ENCODE results near the gene MTHFSD. TPM values are rescaled to one million over a fixed set of nuclear protein-coding genes. Genes with fewer than 3 reads are reported as not detected.
A peak's percentile ranks its signal among the peaks of the same experiment; 100 is the strongest.

MTHFSD gene
- total RNA-seq, 2 donors from 2014 or later, result 23.7 to 43.8 TPM

DNA sequence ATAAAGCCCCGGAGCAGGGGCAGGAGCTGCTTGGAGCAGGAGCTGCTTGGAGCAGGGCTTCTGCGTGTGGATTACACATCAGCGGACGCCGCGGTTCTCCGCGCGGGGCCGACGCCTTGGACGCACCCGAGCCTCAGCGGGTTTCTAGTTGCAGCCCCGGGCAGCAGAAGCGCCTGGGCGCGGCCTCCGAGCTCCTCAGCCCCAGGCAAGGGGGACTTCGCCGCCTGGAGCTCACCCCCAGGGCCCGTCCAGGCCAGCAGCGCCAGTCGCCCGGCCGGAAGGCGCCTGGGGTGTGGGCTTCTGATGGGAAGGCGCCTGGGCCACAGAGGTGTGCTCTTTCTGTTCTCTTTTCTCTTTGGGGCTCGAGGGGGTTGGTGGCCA lies 38.4 kb downstream of the MTHFSD start:
- H3K27me3 ChIP-seq (replicated peaks; ENCODE audit: insufficient read depth), result peaks cover 53% of the 10 kb centered on the region
- TF ChIP-seq POLR2AphosphoS5 (IDR thresholded peaks at IDR 0.05) (no peak), POLR2A (IDR thresholded peaks at IDR 0.05) (no peak)
- TF ChIP-seq, protein P1, sequence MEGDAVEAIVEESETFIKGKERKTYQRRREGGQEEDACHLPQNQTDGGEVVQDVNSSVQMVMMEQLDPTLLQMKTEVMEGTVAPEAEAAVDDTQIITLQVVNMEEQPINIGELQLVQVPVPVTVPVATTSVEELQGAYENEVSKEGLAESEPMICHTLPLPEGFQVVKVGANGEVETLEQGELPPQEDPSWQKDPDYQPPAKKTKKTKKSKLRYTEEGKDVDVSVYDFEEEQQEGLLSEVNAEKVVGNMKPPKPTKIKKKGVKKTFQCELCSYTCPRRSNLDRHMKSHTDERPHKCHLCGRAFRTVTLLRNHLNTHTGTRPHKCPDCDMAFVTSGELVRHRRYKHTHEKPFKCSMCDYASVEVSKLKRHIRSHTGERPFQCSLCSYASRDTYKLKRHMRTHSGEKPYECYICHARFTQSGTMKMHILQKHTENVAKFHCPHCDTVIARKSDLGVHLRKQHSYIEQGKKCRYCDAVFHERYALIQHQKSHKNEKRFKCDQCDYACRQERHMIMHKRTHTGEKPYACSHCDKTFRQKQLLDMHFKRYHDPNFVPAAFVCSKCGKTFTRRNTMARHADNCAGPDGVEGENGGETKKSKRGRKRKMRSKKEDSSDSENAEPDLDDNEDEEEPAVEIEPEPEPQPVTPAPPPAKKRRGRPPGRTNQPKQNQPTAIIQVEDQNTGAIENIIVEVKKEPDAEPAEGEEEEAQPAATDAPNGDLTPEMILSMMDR (IDR thresholded peaks at IDR 0.05), result no peak
- no peak overlapping the region for H3K4me3 ChIP-seq
- DNase-seq (ENCODE audit: low spot score), result no peak
- H3K27ac ChIP-seq, result peak overlapping the region; percentile 86 to 87
- WGBS, result 3% methylated on average over 14 of the region's 29 CpGs
- no peaks in the 10 kb centered on the region for H3K4me1 ChIP-seq (replicated peaks)
- no peaks in the 10 kb centered on the region for H3K9me3 ChIP-seq
- no peaks in the 10 kb centered on the region for H3K36me3 ChIP-seq
- intact Hi-C loops (cut with DNase I), result loop anchor here (2.0 to 5.0 kb wide), 2 partner anchors 176 to 364 kb away; no protein-coding TSS in a partner anchor

DNA sequence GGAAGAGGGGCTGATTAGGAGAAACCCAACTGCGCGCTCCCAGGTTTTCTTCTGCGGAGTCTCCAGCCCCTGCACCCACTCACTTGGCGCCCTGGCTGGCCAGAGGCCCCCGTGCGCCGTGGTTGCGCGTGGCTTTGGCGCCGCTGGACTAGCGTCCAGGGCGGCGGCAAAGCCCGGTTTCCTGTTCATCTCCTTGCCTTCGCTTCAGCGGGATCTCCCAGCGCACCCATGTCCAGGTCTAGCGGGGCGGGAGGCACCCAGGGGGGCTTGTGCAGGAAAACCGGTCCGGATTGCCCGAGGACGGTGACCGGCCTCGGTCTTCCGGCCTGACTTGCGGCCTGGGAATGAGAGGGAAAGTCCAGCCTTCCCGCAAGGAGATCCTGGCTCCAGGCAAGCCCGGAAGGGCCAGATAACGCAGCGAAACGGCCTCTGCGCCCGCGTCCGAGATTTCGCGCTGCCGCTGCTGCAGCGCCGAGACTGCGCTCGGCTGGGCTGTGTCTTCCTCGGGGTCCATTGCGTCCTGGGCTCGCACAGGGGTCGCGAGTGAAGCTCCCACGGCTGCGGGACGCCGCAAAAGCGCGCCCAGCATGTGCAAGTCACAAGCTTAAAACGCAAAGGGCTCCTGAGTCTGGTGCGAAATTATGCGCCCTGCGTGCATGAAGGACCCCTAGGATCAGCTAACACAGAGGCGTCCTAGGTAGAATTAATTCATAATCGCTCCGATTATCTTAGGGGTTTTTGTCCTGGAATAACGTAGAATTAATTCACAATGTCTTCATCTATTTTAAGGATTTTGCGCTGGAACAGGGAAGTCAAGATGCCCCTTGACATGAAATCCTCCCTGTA lies 39.0 kb downstream of the MTHFSD start:
- Histone ChIP-seq H3K27ac (peak overlapping the region; percentile 86 to 87), H3K4me3 (peak overlapping the region; percentile 7 to 45), H3K36me3 (no peaks in the 10 kb centered on the region), H3K9me3 (no peaks in the 10 kb centered on the region), H3K27me3 (replicated peaks; ENCODE audit: insufficient read depth) (peaks cover 58% of the 10 kb centered on the region), H3K4me1 (replicated peaks) (no peaks in the 10 kb centered on the region)
- no peak for TF ChIP-seq POLR2AphosphoS5 (IDR thresholded peaks at IDR 0.05)
- no peak for TF ChIP-seq POLR2A (IDR thresholded peaks at IDR 0.05)
- TF ChIP-seq, protein P1 (IDR thresholded peaks at IDR 0.05), result no peak
- no peak for DNase-seq (ENCODE audit: low spot score)
- 7% methylated on average over 63 of the region's 64 CpGs for WGBS
- intact Hi-C loops (cut with DNase I), result loop anchor here (2.0 to 5.0 kb wide), 3 partner anchors 175 to 364 kb away; no protein-coding TSS in a partner anchor

DNA sequence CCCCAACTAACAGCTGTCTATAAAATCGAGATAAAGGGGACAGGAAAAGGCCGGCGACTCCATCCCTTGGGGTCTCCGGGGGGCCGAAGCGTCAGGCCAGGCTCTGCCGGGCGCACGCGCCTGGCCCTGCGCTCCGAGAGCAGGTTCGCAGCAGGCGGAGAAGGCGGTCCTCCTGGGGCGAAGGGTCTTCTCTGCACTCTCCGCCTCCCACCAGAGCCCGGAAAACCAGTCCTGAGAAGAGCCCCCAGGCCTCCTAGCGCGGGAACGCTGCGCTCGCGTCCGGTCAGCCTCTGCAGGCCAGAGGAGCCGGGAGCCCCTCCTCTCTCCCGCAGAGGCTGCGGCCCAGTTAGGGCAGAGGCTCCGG lies 39.6 kb downstream of the MTHFSD start:
- no peaks in the 10 kb centered on the region for H3K36me3 ChIP-seq
- H3K4me3 ChIP-seq, result peak overlapping the region; percentile 7 to 45
- intact Hi-C loops (cut with DNase I), result loop anchor here (2.0 to 5.0 kb wide), 2 partner anchors 317 to 363 kb away; no protein-coding TSS in a partner anchor

DNA sequence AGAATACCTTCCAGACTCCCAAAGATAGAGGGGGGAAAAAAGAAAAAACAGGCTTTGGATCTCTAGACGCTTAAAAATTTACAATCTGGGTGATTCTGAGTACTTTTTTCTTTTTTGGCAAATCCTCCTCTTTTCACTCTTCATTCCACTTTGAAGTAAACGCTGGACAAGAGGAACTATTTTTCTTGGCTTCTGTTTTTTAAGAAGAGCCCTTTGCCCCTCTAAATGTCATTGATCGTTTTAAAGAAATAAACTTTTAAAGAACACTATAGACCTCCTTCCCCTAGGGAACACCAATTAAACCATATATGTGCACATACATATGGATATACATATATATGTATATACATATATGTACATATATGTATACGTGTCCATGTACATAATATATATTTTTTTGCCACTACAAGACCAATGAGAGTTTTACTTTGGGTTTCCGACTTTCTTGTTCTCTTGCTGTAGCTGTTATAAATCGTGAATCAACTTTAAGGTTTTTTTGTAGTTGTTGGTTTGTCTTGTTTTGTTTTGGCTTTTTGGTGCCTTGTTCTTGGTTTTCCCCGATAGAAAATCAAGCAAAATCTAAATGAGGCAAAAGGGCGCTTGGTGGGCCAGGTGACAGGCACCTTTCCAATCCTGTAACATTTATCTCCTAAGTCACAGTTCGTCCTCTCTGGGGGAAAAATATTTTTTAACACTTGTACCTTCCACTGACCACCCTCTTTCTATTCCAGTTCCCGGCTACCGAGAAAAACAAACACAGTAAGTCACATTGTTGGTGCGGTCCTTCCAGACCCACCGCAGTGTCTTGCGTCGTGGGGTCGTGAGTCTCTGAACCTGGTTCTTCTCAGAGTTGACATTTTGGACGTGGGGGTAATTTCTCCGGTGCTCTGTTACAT lies 40.3 kb downstream of the MTHFSD start:
- Histone ChIP-seq H3K4me3 (peak overlapping the region; percentile 7 to 45), H3K9me3 (no peaks in the 10 kb centered on the region), H3K27me3 (replicated peaks; ENCODE audit: insufficient read depth) (peaks cover 58% of the 10 kb centered on the region), H3K36me3 (no peaks in the 10 kb centered on the region), H3K27ac (peak overlapping the region; percentile 86 to 87), H3K4me1 (replicated peaks) (no peaks in the 10 kb centered on the region)
- intact Hi-C loops (cut with DNase I), result loop anchor here (2.0 to 5.0 kb wide), 2 partner anchors 316 to 362 kb away; no protein-coding TSS in a partner anchor
- DNase-seq (ENCODE audit: low spot score), result no peak
- WGBS, result 12% methylated on average over 18 of the region's 18 CpGs
- no peak for TF ChIP-seq POLR2AphosphoS5 (IDR thresholded peaks at IDR 0.05)
- TF ChIP-seq, protein P1 (IDR thresholded peaks at IDR 0.05), result no peak
- TF ChIP-seq POLR2A (IDR thresholded peaks at IDR 0.05), result no peak

More for the DNA sequence above, 39.6 kb downstream of the MTHFSD start:
- WGBS, result 10% methylated on average over 29 of the region's 29 CpGs
- no peak for DNase-seq (ENCODE audit: low spot score)
- no peak for TF ChIP-seq POLR2A (IDR thresholded peaks at IDR 0.05)
- peak overlapping the region; percentile 86 to 87 for H3K27ac ChIP-seq
- no peaks in the 10 kb centered on the region for H3K4me1 ChIP-seq (replicated peaks)
- H3K9me3 ChIP-seq, result no peaks in the 10 kb centered on the region
- peaks cover 58% of the 10 kb centered on the region for H3K27me3 ChIP-seq (replicated peaks; ENCODE audit: insufficient read depth)
